ENCODE measurements around the gene ICAM1. TPM values are rescaled to one million over a fixed set of nuclear protein-coding genes. Genes with fewer than 3 reads are reported as not detected.

ICAM1 gene
- total RNA-seq, 1 donor from 2014 or later: 0.80 TPM

- Mint-ChIP-seq H3K36me3 (no peaks in the 10 kb centered on the region), H3K27ac (no peak within 1 kb of the TSS), H3K4me3 (peak within 1 kb of the TSS; percentile 43), H3K9me3 (peaks cover 3% of the 10 kb centered on the region), H3K4me1 (peaks cover 15% of the 10 kb centered on the region), H3K27me3 (ENCODE audit: insufficient read depth, low read depth) (peaks cover 73% of the 10 kb centered on the region)
- Histone ChIP-seq H3K27ac (no peak within 1 kb of the TSS), H3F3A (ENCODE audit: low read depth) (peaks cover 48% of the 10 kb centered on the region), H4K20me1 (ENCODE audit: low read depth) (peaks cover 32% of the 10 kb centered on the region), H3K9me3 (ENCODE audit: low read depth) (no peaks in the 10 kb centered on the region), H3K4me1 (peaks cover 14% of the 10 kb centered on the region), H3K9ac (no peak within 1 kb of the TSS), H2AFZ (replicated peaks) (peak within 1 kb of the TSS; percentile 53), H3K79me2 (ENCODE audit: low read depth) (no peaks in the 10 kb centered on the region), H3K27me3 (peaks cover 72% of the 10 kb centered on the region), H3K4me2 (peak within 1 kb of the TSS; percentile 78), H3K4me3 (peak within 1 kb of the TSS; percentile 39), H3K36me3 (no peaks in the 10 kb centered on the region)
- TF ChIP-seq EZH2phosphoT487 (IDR thresholded peaks at IDR 0.05) (peak; percentile 66), CTCF (IDR thresholded peaks at IDR 0.05) (no peak), EZH2 (IDR thresholded peaks at IDR 0.05) (peak; percentile 85)
- peak; percentile 78 for DNase-seq (ENCODE audit: low spot score)
These were observed 16.1 kb downstream of the ICAM1 start, which contains the start of gene ICAM4 for GRCh38 chr19:10286803-10287737. ICAM4 (plus strand) TSS chr19:10286955; CDS start chr19:10287013, 58 bp downstream.

- H3K36me3 ChIP-seq: no peaks in the 10 kb centered on the region
- peak overlapping the region; percentile 83 for H3K4me3 Mint-ChIP-seq
- H3F3A ChIP-seq (ENCODE audit: low read depth): peaks cover 63% of the 10 kb centered on the region
- peaks cover 14% of the 10 kb centered on the region for H3K4me1 ChIP-seq
- peaks cover 24% of the 10 kb centered on the region for H3K4me1 Mint-ChIP-seq
- H3K79me2 ChIP-seq (ENCODE audit: low read depth): no peaks in the 10 kb centered on the region
- H3K27me3 Mint-ChIP-seq (ENCODE audit: insufficient read depth, low read depth): peaks cover 79% of the 10 kb centered on the region
- H3K27ac Mint-ChIP-seq: no peak overlapping the region
- no peaks in the 10 kb centered on the region for H3K9me3 ChIP-seq (ENCODE audit: low read depth)
- peaks cover 88% of the 10 kb centered on the region for H3K27me3 ChIP-seq
- peaks cover 46% of the 10 kb centered on the region for H4K20me1 ChIP-seq (ENCODE audit: low read depth)
- H3K27ac ChIP-seq: no peak overlapping the region
- peak overlapping the region; percentile 75 for H3K4me2 ChIP-seq
- H2AFZ ChIP-seq (replicated peaks): no peak overlapping the region
- peak; percentile 76 for DNase-seq (ENCODE audit: low spot score)
- no peaks in the 10 kb centered on the region for H3K36me3 Mint-ChIP-seq
- H3K9ac ChIP-seq: no peak overlapping the region
- TF ChIP-seq EZH2phosphoT487 (IDR thresholded peaks at IDR 0.05): peak; percentile 10
- TF ChIP-seq CTCF (IDR thresholded peaks at IDR 0.05): no peak
- TF ChIP-seq EZH2 (IDR thresholded peaks at IDR 0.05): no peak
- H3K9me3 Mint-ChIP-seq: peaks cover 3% of the 10 kb centered on the region
- peak overlapping the region; percentile 39 for H3K4me3 ChIP-seq
These were observed 17.8 kb downstream of the ICAM1 start for GRCh38 chr19:10288662-10289166.

- Histone ChIP-seq H3K4me3 (peak overlapping the region; percentile 39), H3K36me3 (no peaks in the 10 kb centered on the region), H3K79me2 (ENCODE audit: low read depth) (no peaks in the 10 kb centered on the region), H3F3A (ENCODE audit: low read depth) (peaks cover 68% of the 10 kb centered on the region), H3K27me3 (peaks cover 94% of the 10 kb centered on the region), H2AFZ (replicated peaks) (no peak overlapping the region), H3K9ac (no peak overlapping the region), H3K27ac (no peak overlapping the region), H4K20me1 (ENCODE audit: low read depth) (peaks cover 52% of the 10 kb centered on the region), H3K4me1 (peaks cover 14% of the 10 kb centered on the region), H3K4me2 (peak overlapping the region; percentile 75), H3K9me3 (ENCODE audit: low read depth) (no peaks in the 10 kb centered on the region)
- TF ChIP-seq CTCF (IDR thresholded peaks at IDR 0.05): no peak
- TF ChIP-seq EZH2 (IDR thresholded peaks at IDR 0.05): no peak
- no peak for TF ChIP-seq EZH2phosphoT487 (IDR thresholded peaks at IDR 0.05)
- H3K36me3 Mint-ChIP-seq: no peaks in the 10 kb centered on the region
- H3K27me3 Mint-ChIP-seq (ENCODE audit: insufficient read depth, low read depth): peaks cover 84% of the 10 kb centered on the region
- DNase-seq (ENCODE audit: low spot score): peak; percentile 73
- H3K4me1 Mint-ChIP-seq: peaks cover 24% of the 10 kb centered on the region
- peak overlapping the region; percentile 83 for H3K4me3 Mint-ChIP-seq
- H3K27ac Mint-ChIP-seq: no peak overlapping the region
- peaks cover 3% of the 10 kb centered on the region for H3K9me3 Mint-ChIP-seq
These were observed 18.4 kb downstream of the ICAM1 start for GRCh38 chr19:10289167-10289835.

Measured in neural progenitor cell (in vitro differentiated cells).